ENCODE data around the gene TWNK. TPM values are rescaled to one million over a fixed set of nuclear protein-coding genes. Genes with fewer than 3 reads are reported as not detected.

The TWNK gene
- total RNA-seq, 5 donors from 2014 or later (not counting 1 experiment from before 2014, with no cell fraction given) = 5.3 to 20.2 (median 16.9) TPM

GRCh38 chr10:101040851-101041250 lies 53.5 kb downstream of the TWNK start:
- H3K27me3 ChIP-seq (replicated peaks in 1 of 2; ENCODE audit: control insufficient read depth in 2 of 2, extremely low read depth in 1 of 2, insufficient read depth in 2 of 2, low read length in 1 of 2) = peaks cover 6 to 7% of the 10 kb centered on the region in 2 experiments
- CTCF ChIA-PET = interaction anchor here (0.6 to 2.1 kb wide), 19 partner anchors 9 to 1753 kb away, joined by 3 to 20 read pairs (median 7); partner anchors contain the start of genes PDZD7 (in 2 of the 2), SFXN3 (in 2 of the 2) and HIF1AN (in 1 of the 2)

GRCh38 chr10:101041252-101041761 lies 54.0 kb downstream of the TWNK start:
- no peak overlapping the region for H3K4me3 ChIP-seq (ENCODE audit: control insufficient read depth in 1 of 2, extremely low read depth in 1 of 2, low read length in 1 of 2)
- Mint-ChIP-seq H3K27me3 (peaks cover 3 to 6% of the 10 kb centered on the region in 2 donors), H3K27ac (peak overlapping the region in 1 of 2 donors; percentile 48), H3K4me1 (peaks cover 23 to 31% (median 26%) of the 10 kb centered on the region in 3 donors), H3K36me3 (peaks cover 21% of the 10 kb centered on the region), H3K4me3 (no peak overlapping the region), H3K9me3 (no peaks in the 10 kb centered on the region)
- peaks cover 5 to 22% of the 10 kb centered on the region in 2 experiments for H3K4me1 ChIP-seq (ENCODE audit: control insufficient read depth in 1 of 2, extremely low read depth in 1 of 2, insufficient read depth in 2 of 2, low read length in 2 of 2)
- DNase-seq (peak; percentile 45 to 85 (median 67)), ATAC-seq (replicated peaks in 1 of 4) (peak; percentile 78 to 89 (median 81))
- H3K9me3 ChIP-seq = no peaks in the 10 kb centered on the region
- H3K27ac ChIP-seq (ENCODE audit: low read length) = no peak overlapping the region
- ChIA-PET CTCF (interaction anchor here (0.6 to 2.1 kb wide), 26 partner anchors 9 to 1753 kb away, joined by 3 to 20 read pairs (median 6); partner anchors contain the start of genes PDZD7 (in 2 of the 2), SFXN3 (in 2 of the 2), HIF1AN (in 1 of the 2) and KAZALD1 (in 1 of the 2)), POLR2A (interaction anchor here (0.6 to 0.7 kb wide), 2 partner anchors 9 to 19 kb away, joined by 4 to 13 read pairs; no protein-coding TSS in a partner anchor)
- H3K27me3 ChIP-seq (replicated peaks in 1 of 2; ENCODE audit: control insufficient read depth in 2 of 2, extremely low read depth in 1 of 2, insufficient read depth in 2 of 2, low read length in 1 of 2) = peaks cover 6 to 7% of the 10 kb centered on the region in 2 experiments
- H3K36me3 ChIP-seq (ENCODE audit: control insufficient read depth in 2 of 2, extremely low read depth in 1 of 2, insufficient read depth in 1 of 2, low read length in 1 of 2) = peaks cover 13 to 30% of the 10 kb centered on the region in 2 donors
- 40% methylated on average over 2 of the region's 6 CpGs for WGBS (ENCODE audit: insufficient coverage)

More at GRCh38 chr10:101040851-101041250, 53.5 kb downstream of the TWNK start:
- no peak overlapping the region for H3K4me3 Mint-ChIP-seq
- Histone ChIP-seq H3K36me3 (ENCODE audit: control insufficient read depth in 2 of 2, extremely low read depth in 1 of 2, insufficient read depth in 1 of 2, low read length in 1 of 2) (peaks cover 13 to 35% of the 10 kb centered on the region in 2 donors), H3K4me3 (ENCODE audit: control insufficient read depth in 1 of 2, extremely low read depth in 1 of 2, low read length in 1 of 2) (no peak overlapping the region), H3K9me3 (no peaks in the 10 kb centered on the region), H3K4me1 (ENCODE audit: control insufficient read depth in 1 of 2, extremely low read depth in 1 of 2, insufficient read depth in 2 of 2, low read length in 2 of 2) (peaks cover 5 to 22% of the 10 kb centered on the region in 2 experiments), H3K27ac (ENCODE audit: low read length) (no peak overlapping the region)
- H3K36me3 Mint-ChIP-seq = peaks cover 26% of the 10 kb centered on the region
- POLR2A ChIA-PET = interaction anchor here (0.6 to 0.7 kb wide), 2 partner anchors 8 to 20 kb away, joined by 4 to 13 read pairs; no protein-coding TSS in a partner anchor
- peaks cover 0 to 1% of the 10 kb centered on the region in 2 donors for H3K27me3 Mint-ChIP-seq
- DNase-seq (no peak), ATAC-seq (replicated peaks in 1 of 4) (peak in 1 of 4 experiments; percentile 5)
- no peak overlapping the region for H3K27ac Mint-ChIP-seq
- H3K9me3 Mint-ChIP-seq = no peaks in the 10 kb centered on the region
- H3K4me1 Mint-ChIP-seq = peaks cover 23 to 31% (median 26%) of the 10 kb centered on the region in 3 donors
- WGBS (ENCODE audit: insufficient coverage) = 43% methylated on average over 1 of the region's 2 CpGs

GRCh38 chr10:101042118-101042517 lies 54.8 kb downstream of the TWNK start:
- no peak overlapping the region for H3K4me3 ChIP-seq (ENCODE audit: control insufficient read depth in 1 of 2, extremely low read depth in 1 of 2, low read length in 1 of 2)
- H3K4me1 ChIP-seq (ENCODE audit: control insufficient read depth in 1 of 2, extremely low read depth in 1 of 2, insufficient read depth in 2 of 2, low read length in 2 of 2) = peaks cover 5 to 22% of the 10 kb centered on the region in 2 experiments
- peaks cover 9 to 15% of the 10 kb centered on the region in 2 experiments for H3K27me3 ChIP-seq (replicated peaks in 1 of 2; ENCODE audit: control insufficient read depth in 2 of 2, extremely low read depth in 1 of 2, insufficient read depth in 2 of 2, low read length in 1 of 2)
- no peaks in the 10 kb centered on the region for H3K9me3 Mint-ChIP-seq
- H3K27ac ChIP-seq (ENCODE audit: low read length) = peak overlapping the region; percentile 36
- ChIA-PET CTCF (interaction anchor here (0.6 to 2.1 kb wide), 15 partner anchors 9 to 100 kb away, joined by 3 to 14 read pairs (median 6); partner anchors contain the start of genes KAZALD1 (in 1 of the 2), PDZD7 (in 1 of the 2) and SFXN3 (in 1 of the 2)), POLR2A (interaction anchor here in 1 of 2 donors (1.5 kb wide), 1 partner anchor 10 kb away, joined by 9 read pairs; no protein-coding TSS in a partner anchor)
- peak overlapping the region in 1 of 2 donors; percentile 90 for H3K27ac Mint-ChIP-seq
- DNase-seq (no peak), ATAC-seq (replicated peaks in 1 of 4) (no peak)
- 95% methylated on average over 2 of the region's 4 CpGs for WGBS (ENCODE audit: insufficient coverage)
- H3K36me3 ChIP-seq (ENCODE audit: control insufficient read depth in 2 of 2, extremely low read depth in 1 of 2, insufficient read depth in 1 of 2, low read length in 1 of 2) = peaks cover 6 to 22% of the 10 kb centered on the region in 2 donors
- peaks cover 23 to 31% (median 26%) of the 10 kb centered on the region in 3 donors for H3K4me1 Mint-ChIP-seq
- no peaks in the 10 kb centered on the region for H3K9me3 ChIP-seq
- H3K4me3 Mint-ChIP-seq = peak overlapping the region; percentile 93 to 94 (median 94)
- peaks cover 16% of the 10 kb centered on the region for H3K36me3 Mint-ChIP-seq
- peaks cover 11 to 13% of the 10 kb centered on the region in 2 donors for H3K27me3 Mint-ChIP-seq

- POLR2A ChIA-PET = interaction anchor here (0.6 to 1.5 kb wide), 4 partner anchors 11 to 512 kb away, joined by 3 to 9 read pairs (median 4); partner anchors contain the start of gene KAZALD1 (in 1 of the 2)
- Histone ChIP-seq H3K9me3 (no peaks in the 10 kb centered on the region), H3K27me3 (replicated peaks in 1 of 2; ENCODE audit: control insufficient read depth in 2 of 2, extremely low read depth in 1 of 2, insufficient read depth in 2 of 2, low read length in 1 of 2) (peaks cover 13 to 22% of the 10 kb centered on the region in 2 experiments), H3K27ac (ENCODE audit: low read length) (peak overlapping the region; percentile 36), H3K4me3 (ENCODE audit: control insufficient read depth in 1 of 2, extremely low read depth in 1 of 2, low read length in 1 of 2) (peak overlapping the region; percentile 59 to 83), H3K36me3 (ENCODE audit: control insufficient read depth in 2 of 2, extremely low read depth in 1 of 2, insufficient read depth in 1 of 2, low read length in 1 of 2) (peaks cover 6 to 15% of the 10 kb centered on the region in 2 donors), H3K4me1 (ENCODE audit: control insufficient read depth in 1 of 2, extremely low read depth in 1 of 2, insufficient read depth in 2 of 2, low read length in 2 of 2) (peaks cover 5 to 22% of the 10 kb centered on the region in 2 experiments)
- Mint-ChIP-seq H3K4me1 (peaks cover 23 to 31% (median 26%) of the 10 kb centered on the region in 3 donors), H3K27me3 (peaks cover 17 to 20% of the 10 kb centered on the region in 2 donors), H3K27ac (peak overlapping the region; percentile 90 to 94), H3K9me3 (no peaks in the 10 kb centered on the region), H3K36me3 (peaks cover 9% of the 10 kb centered on the region), H3K4me3 (peak overlapping the region; percentile 93 to 94 (median 94))
- peak; percentile 80 to 91 (median 86) for ATAC-seq (replicated peaks in 1 of 4)
- DNase-seq = peak; percentile 44 to 85 (median 68)
- CTCF ChIA-PET = interaction anchor here (0.6 to 2.1 kb wide), 24 partner anchors 8 to 100 kb away, joined by 3 to 12 read pairs (median 4); partner anchors contain the start of genes PDZD7 (in 1 of the 2) and SFXN3 (in 1 of the 2)
- WGBS (ENCODE audit: insufficient coverage) = under 1% methylated on average over 28 of the region's 40 CpGs
Observed at GRCh38 chr10:101042667-101043362, 55.5 kb downstream of the TWNK start.

- Mint-ChIP-seq H3K27me3 (peaks cover 23 to 25% of the 10 kb centered on the region in 2 donors), H3K9me3 (no peaks in the 10 kb centered on the region), H3K27ac (peak overlapping the region; percentile 27 to 94), H3K4me1 (peaks cover 25 to 35% (median 27%) of the 10 kb centered on the region in 3 donors), H3K36me3 (peaks cover 4% of the 10 kb centered on the region), H3K4me3 (peak overlapping the region; percentile 93 to 94 (median 94))
- peaks cover 14 to 27% of the 10 kb centered on the region in 2 experiments for H3K27me3 ChIP-seq (replicated peaks in 1 of 2; ENCODE audit: control insufficient read depth in 2 of 2, extremely low read depth in 1 of 2, insufficient read depth in 2 of 2, low read length in 1 of 2)
- DNase-seq (no peak), ATAC-seq (replicated peaks in 1 of 4) (no peak)
- H3K27ac ChIP-seq (ENCODE audit: low read length) = peak overlapping the region; percentile 36
- H3K4me1 ChIP-seq (ENCODE audit: control insufficient read depth in 1 of 2, extremely low read depth in 1 of 2, insufficient read depth in 2 of 2, low read length in 2 of 2) = peaks cover 5 to 27% of the 10 kb centered on the region in 2 experiments
- ChIA-PET CTCF (interaction anchor here (0.7 to 2.1 kb wide), 21 partner anchors 8 to 99 kb away, joined by 3 to 12 read pairs (median 4); partner anchors contain the start of genes PDZD7 (in 1 of the 2) and SFXN3 (in 1 of the 2)), POLR2A (interaction anchor here (0.6 to 1.5 kb wide), 5 partner anchors 9 to 512 kb away, joined by 3 to 9 read pairs (median 4); partner anchors contain the start of gene KAZALD1 (in 1 of the 2))
- peaks cover 6 to 10% of the 10 kb centered on the region in 2 donors for H3K36me3 ChIP-seq (ENCODE audit: control insufficient read depth in 2 of 2, extremely low read depth in 1 of 2, insufficient read depth in 1 of 2, low read length in 1 of 2)
- H3K9me3 ChIP-seq = no peaks in the 10 kb centered on the region
- H3K4me3 ChIP-seq (ENCODE audit: control insufficient read depth in 1 of 2, extremely low read depth in 1 of 2, low read length in 1 of 2) = peak overlapping the region; percentile 59 to 83
- WGBS (ENCODE audit: insufficient coverage) = 50% methylated on average over 1 of the region's 2 CpGs
Observed at GRCh38 chr10:101043363-101043707, 56.0 kb downstream of the TWNK start.
